ENCODE data around the gene CASKIN1. TPM values are rescaled to one million over a fixed set of nuclear protein-coding genes. Genes with fewer than 3 reads are reported as not detected.

Gene CASKIN1
- total and polyA plus RNA-seq, 10 of the 15 experiments (the other 5 are each of a cell fraction or from before 2014, with no cell fraction given): 0.03 to 0.33 (median 0.11) TPM; not detected in 5

DNA sequence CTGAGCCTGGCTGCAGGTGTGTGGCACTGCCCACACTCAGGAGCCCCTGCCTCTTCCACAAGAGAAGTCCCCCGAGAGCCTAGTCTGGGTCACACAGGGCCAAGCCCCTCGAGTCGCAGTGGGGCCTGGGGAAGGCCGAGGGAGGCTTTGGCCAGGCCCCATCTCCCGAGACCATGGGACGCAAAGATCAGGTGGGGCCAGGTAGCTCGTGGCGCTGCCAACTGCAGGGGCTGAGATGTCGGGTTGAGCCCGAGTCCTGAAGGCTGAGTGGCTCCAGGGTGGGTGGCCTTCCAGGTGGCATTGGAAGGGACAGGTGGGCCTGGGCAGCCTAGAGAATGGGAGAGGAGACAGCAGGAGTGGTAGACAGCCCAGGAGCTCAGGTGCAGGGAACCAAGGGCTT, 34.5 kb downstream of the CASKIN1 start:
- Histone ChIP-seq H3K9ac (ENCODE audit: control insufficient read depth, insufficient read depth, low read length) (no peak overlapping the region), H3K79me2 (ENCODE audit: control insufficient read depth, insufficient read depth, low read length) (peaks cover 60% of the 10 kb centered on the region), H3K4me2 (ENCODE audit: control insufficient read depth, insufficient read depth) (no peak overlapping the region), H4K20me1 (ENCODE audit: control insufficient read depth, insufficient read depth) (no peaks in the 10 kb centered on the region), H3K4me3 (no peak overlapping the region), H3K36me3 (ENCODE audit: control insufficient read depth in 2 of 2, insufficient read depth in 2 of 2, low read length in 1 of 2) (peaks cover 6 to 11% of the 10 kb centered on the region in 2 experiments; a peak in 3 of 4 replicates), H3K27me3 (replicated peaks in 1 of 2; ENCODE audit: control insufficient read depth in 2 of 2, insufficient read depth in 2 of 2, low read length in 1 of 2) (no peaks in the 10 kb centered on the region), H3K27ac (ENCODE audit: control insufficient read depth, insufficient read depth) (no peak overlapping the region), H3K9me3 (replicated peaks; ENCODE audit: control insufficient read depth, insufficient read depth, low read length) (no peaks in the 10 kb centered on the region; the same call in 2 of the 3 replicates), H3K4me1 (ENCODE audit: control insufficient read depth, insufficient read depth, low read length) (peaks cover 23% of the 10 kb centered on the region), H2AFZ (ENCODE audit: control insufficient read depth, low read depth, low read length) (no peak overlapping the region)
- no TSS peak for BruUV-seq (replicated peaks)
- in situ Hi-C loops (cut with MboI): no loop called here
- DNase-seq (ENCODE audit: low read depth, low spot score): no peak
- 83% methylated on average over 10 of the region's 10 CpGs for WGBS (ENCODE audit: insufficient coverage, insufficient replicate concordance, low lambda C conversion rate, missing lambda C conversion rate)
- FAIRE-seq: no peak
- intact Hi-C loops (cut with micrococcal nuclease; ENCODE audit: unreplicated experiment): no loop called here
- ChIA-PET CTCF (interaction anchor here (0.8 to 1.9 kb wide), 2 partner anchors 9 to 21 kb away, joined by 4 to 5 read pairs; no protein-coding TSS in a partner anchor), RAD21 (ENCODE audit: unreplicated experiment) (no interaction called here), SMC1A (ENCODE audit: uncharacterized antibody, unreplicated experiment) (no interaction called here), POLR2A (no interaction called here)
- ATAC-seq: no peak
- TF ChIP-seq POLR2AphosphoS5 (IDR thresholded peaks at IDR 0.05; ENCODE audit: low read length) (no peak), ATF7 (IDR thresholded peaks at IDR 0.05; ENCODE audit: low read depth) (no peak), HDGF (IDR thresholded peaks at IDR 0.05) (no peak), CHD1 (IDR thresholded peaks at IDR 0.05; ENCODE audit: low read depth, low read length) (no peak), ZNF622 (IDR thresholded peaks at IDR 0.05) (no peak), CREB1 (IDR thresholded peaks at IDR 0.05; ENCODE audit: low read depth) (no peak), E2F4 (IDR thresholded peaks at IDR 0.05; ENCODE audit: low read depth, low read length) (no peak), HCFC1 (IDR thresholded peaks at IDR 0.05; ENCODE audit: low read length) (no peak), ZNF24 (IDR thresholded peaks at IDR 0.05) (no peak), SUPT20H (IDR thresholded peaks at IDR 0.05; ENCODE audit: borderline replicate concordance, control insufficient read depth, low read depth, low read length) (no peak), ZNF207 (IDR thresholded peaks at IDR 0.05; ENCODE audit: borderline replicate concordance) (no peak), NFYB (IDR thresholded peaks at IDR 0.05; ENCODE audit: insufficient read depth, low read depth, low read length) (no peak), MEF2B (IDR thresholded peaks at IDR 0.05; ENCODE audit: partially characterized antibody, poor library complexity, severe bottlenecking) (no peak), MAX (IDR thresholded peaks at IDR 0.05; ENCODE audit: low read depth, low read length) (no peak), ETV6 (conservative IDR thresholded peaks at IDR 0.05 in 1 of 2, IDR thresholded peaks at IDR 0.05 in 1 of 2; ENCODE audit: borderline replicate concordance in 1 of 2, low read depth in 1 of 2) (no peak), TCF3 (IDR thresholded peaks at IDR 0.05; ENCODE audit: borderline replicate concordance, insufficient read depth, low read depth, low read length) (no peak)
- TF ChIP-seq, protein P1, sequence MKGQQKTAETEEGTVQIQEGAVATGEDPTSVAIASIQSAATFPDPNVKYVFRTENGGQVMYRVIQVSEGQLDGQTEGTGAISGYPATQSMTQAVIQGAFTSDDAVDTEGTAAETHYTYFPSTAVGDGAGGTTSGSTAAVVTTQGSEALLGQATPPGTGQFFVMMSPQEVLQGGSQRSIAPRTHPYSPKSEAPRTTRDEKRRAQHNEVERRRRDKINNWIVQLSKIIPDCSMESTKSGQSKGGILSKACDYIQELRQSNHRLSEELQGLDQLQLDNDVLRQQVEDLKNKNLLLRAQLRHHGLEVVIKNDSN (IDR thresholded peaks at IDR 0.05; ENCODE audit: borderline replicate concordance, extremely low read length, insufficient read depth, low read depth, low read length): no peak
- TF ChIP-seq, protein P2, sequence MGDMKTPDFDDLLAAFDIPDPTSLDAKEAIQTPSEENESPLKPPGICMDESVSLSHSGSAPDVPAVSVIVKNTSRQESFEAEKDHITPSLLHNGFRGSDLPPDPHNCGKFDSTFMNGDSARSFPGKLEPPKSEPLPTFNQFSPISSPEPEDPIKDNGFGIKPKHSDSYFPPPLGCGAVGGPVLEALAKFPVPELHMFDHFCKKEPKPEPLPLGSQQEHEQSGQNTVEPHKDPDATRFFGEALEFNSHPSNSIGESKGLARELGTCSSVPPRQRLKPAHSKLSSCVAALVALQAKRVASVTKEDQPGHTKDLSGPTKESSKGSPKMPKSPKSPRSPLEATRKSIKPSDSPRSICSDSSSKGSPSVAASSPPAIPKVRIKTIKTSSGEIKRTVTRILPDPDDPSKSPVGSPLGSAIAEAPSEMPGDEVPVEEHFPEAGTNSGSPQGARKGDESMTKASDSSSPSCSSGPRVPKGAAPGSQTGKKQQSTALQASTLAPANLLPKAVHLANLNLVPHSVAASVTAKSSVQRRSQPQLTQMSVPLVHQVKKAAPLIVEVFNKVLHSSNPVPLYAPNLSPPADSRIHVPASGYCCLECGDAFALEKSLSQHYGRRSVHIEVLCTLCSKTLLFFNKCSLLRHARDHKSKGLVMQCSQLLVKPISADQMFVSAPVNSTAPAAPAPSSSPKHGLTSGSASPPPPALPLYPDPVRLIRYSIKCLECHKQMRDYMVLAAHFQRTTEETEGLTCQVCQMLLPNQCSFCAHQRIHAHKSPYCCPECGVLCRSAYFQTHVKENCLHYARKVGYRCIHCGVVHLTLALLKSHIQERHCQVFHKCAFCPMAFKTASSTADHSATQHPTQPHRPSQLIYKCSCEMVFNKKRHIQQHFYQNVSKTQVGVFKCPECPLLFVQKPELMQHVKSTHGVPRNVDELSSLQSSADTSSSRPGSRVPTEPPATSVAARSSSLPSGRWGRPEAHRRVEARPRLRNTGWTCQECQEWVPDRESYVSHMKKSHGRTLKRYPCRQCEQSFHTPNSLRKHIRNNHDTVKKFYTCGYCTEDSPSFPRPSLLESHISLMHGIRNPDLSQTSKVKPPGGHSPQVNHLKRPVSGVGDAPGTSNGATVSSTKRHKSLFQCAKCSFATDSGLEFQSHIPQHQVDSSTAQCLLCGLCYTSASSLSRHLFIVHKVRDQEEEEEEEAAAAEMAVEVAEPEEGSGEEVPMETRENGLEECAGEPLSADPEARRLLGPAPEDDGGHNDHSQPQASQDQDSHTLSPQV (IDR thresholded peaks at IDR 0.05): no peak
- TF ChIP-seq, protein P3, sequence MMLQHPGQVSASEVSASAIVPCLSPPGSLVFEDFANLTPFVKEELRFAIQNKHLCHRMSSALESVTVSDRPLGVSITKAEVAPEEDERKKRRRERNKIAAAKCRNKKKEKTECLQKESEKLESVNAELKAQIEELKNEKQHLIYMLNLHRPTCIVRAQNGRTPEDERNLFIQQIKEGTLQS (IDR thresholded peaks at IDR 0.05; ENCODE audit: borderline replicate concordance, extremely low read depth, low read depth, low read length): no peak
